Smooth muscle cell (in vitro differentiated cells): ENCODE results near the gene SLC6A9. TPM values are rescaled to one million over a fixed set of nuclear protein-coding genes. Genes with fewer than 3 reads are reported as not detected.

Experiments used
- DNase-seq: peaks from one replicate; lab custom pipeline; 2025; ENCODE audit not compliant: unreplicated experiment; lab: John Stamatoyannopoulos, UW
- H2AFZ ChIP-seq: fragments of 200-600 bp; sonication (generic); 2 replicates; pipeline ENCODE4 v1.6.0; 2016; ENCODE audit warnings: antibody characterized with exemption, low read depth, mild to moderate bottlenecking
- H3F3A ChIP-seq: fragments of 200-600 bp; sonication (generic); 2 replicates; pipeline ENCODE4 v1.6.0; 2017; ENCODE audit warnings: antibody characterized with exemption, low read depth
- H3K27ac ChIP-seq: fragments of 200-600 bp; sonication (generic); 2 replicates; pipeline ENCODE4 v1.5.1; 2016; ENCODE audit warnings: low read depth, mild to moderate bottlenecking
- H3K27me3 ChIP-seq: fragments of 200-600 bp; sonication (generic); 2 replicates; pipeline ENCODE4 v1.6.1; 2016; ENCODE audit warnings: low read depth, mild to moderate bottlenecking
- H3K36me3 ChIP-seq: fragments of 200-600 bp; sonication (generic); 2 replicates; pipeline ENCODE4 v1.5.1; 2016; ENCODE audit warnings: low read depth
- H3K4me1 ChIP-seq: fragments of 200-600 bp; sonication (generic); 2 replicates; pipeline ENCODE4 v1.5.1; 2016; ENCODE audit warnings: low read depth
- H3K4me2 ChIP-seq: fragments of 200-600 bp; sonication (generic); 2 replicates; pipeline ENCODE4 v1.6.0; 2016; ENCODE audit warnings: mild to moderate bottlenecking
- H3K4me3 ChIP-seq: fragments of 200-600 bp; sonication (generic); 2 replicates; pipeline ENCODE4 v1.5.1; 2016; ENCODE audit warnings: mild to moderate bottlenecking
- H3K79me2 ChIP-seq: fragments of 200-600 bp; sonication (generic); 2 replicates; pipeline ENCODE4 v1.6.0; 2016; ENCODE audit warnings: low read depth, mild to moderate bottlenecking
- H3K9ac ChIP-seq: fragments of 200-600 bp; sonication (generic); 2 replicates; pipeline ENCODE4 v1.6.0; 2016; ENCODE audit warnings: low read depth
- H3K9me3 ChIP-seq: fragments of 200-600 bp; sonication (generic); replicated peaks from 2 replicates; pipeline ENCODE4 v1.5.1; 2016; ENCODE audit warnings: low read depth
- H4K20me1 ChIP-seq: fragments of 200-600 bp; sonication (generic); 2 replicates; pipeline ENCODE4 v1.6.0; 2016; ENCODE audit warnings: low read depth
- CTCF ChIP-seq: fragments of 200-600 bp; sonication (generic); IDR thresholded peaks from 2 replicates; pipeline ENCODE4 v1.5.1; 2017; ENCODE audit warnings: borderline replicate concordance, mild to moderate bottlenecking, antibody characterized with exemption; ENCODE audit not compliant: insufficient read depth, poor library complexity, severe bottlenecking
- WGBS: methylation state at CpG from one replicate; pipeline ENCODE4 v1.1.7; 2016; ENCODE audit warnings: low lambda C conversion rate; 5-methylcytosine and 5-hydroxymethylcytosine counted together
- polyA plus RNA-seq: library from polyadenylated mRNA; unstranded; fragments of >200 nt; fragmentation: Nextera tagmentation; extraction: Ambion mirVana; gene quantifications from 2 replicates; pipeline ENCODE4 v1.2.1, GENCODE V29; 2016
- total RNA-seq: library from RNA; depleted of rRNA; stranded (reverse); fragments of >200 nt; gene quantifications from 2 replicates; pipeline ENCODE4 v1.2.3, GENCODE V29; 2014

The SLC6A9 gene
- total and polyA plus RNA-seq, 2 experiments from 2014 or later: 10.2 to 25.8 TPM

- no peak overlapping the region for H3K4me3 ChIP-seq
- no peak overlapping the region for H3K4me2 ChIP-seq
- 71% methylated on average over 8 of the region's 8 CpGs for WGBS
- TF ChIP-seq CTCF: no peak
- H3K36me3 ChIP-seq: no peaks in the 10 kb centered on the region
- peaks cover 16% of the 10 kb centered on the region for H3K79me2 ChIP-seq
- no peak for DNase-seq
- no peak overlapping the region for H3K9ac ChIP-seq
- no peaks in the 10 kb centered on the region for H3F3A ChIP-seq
- H2AFZ ChIP-seq: no peak overlapping the region
- peaks cover 1% of the 10 kb centered on the region for H3K4me1 ChIP-seq
- H3K27me3 ChIP-seq: no peaks in the 10 kb centered on the region
- H4K20me1 ChIP-seq: peaks cover 49% of the 10 kb centered on the region
- no peak overlapping the region for H3K27ac ChIP-seq
- no peaks in the 10 kb centered on the region for H3K9me3 ChIP-seq
These were observed 78.4 kb downstream of the SLC6A9 start for GRCh38 chr1:43952731-43953346.

GRCh38 chr1:43951021-43951985 lies 80.0 kb downstream of the SLC6A9 start:
- DNase-seq: no peak
- Histone ChIP-seq H3K79me2 (peaks cover 23% of the 10 kb centered on the region), H3K9ac (no peak overlapping the region), H3K36me3 (no peaks in the 10 kb centered on the region), H2AFZ (no peak overlapping the region), H3K27ac (no peak overlapping the region), H4K20me1 (peaks cover 49% of the 10 kb centered on the region), H3K9me3 (no peaks in the 10 kb centered on the region), H3F3A (no peaks in the 10 kb centered on the region), H3K4me1 (peaks cover 8% of the 10 kb centered on the region), H3K27me3 (no peaks in the 10 kb centered on the region), H3K4me3 (no peak overlapping the region), H3K4me2 (no peak overlapping the region)
- no peak for TF ChIP-seq CTCF
- 96% methylated on average over 4 of the region's 4 CpGs for WGBS

DNA sequence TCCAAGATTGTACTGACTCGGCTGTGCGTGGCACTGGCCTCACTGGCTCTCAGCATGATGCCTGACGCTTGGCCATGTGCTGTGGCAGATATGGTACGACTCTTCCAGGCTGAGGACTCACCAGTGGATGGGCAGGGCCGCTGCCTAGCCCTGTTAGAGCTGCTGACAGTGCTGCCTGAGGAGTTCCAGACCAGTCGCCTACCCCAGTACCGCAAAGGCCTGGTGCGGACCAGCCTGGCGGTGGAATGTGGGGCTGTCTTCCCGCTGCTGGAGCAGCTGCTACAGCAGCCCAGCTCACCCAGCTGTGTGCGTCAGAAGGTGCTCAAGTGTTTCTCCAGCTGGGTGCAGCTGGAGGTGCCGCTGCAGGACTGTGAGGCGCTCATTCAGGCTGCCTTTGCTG lies 81.6 kb downstream of the SLC6A9 start:
- Histone ChIP-seq H3K27ac (no peak overlapping the region), H3K4me2 (no peak overlapping the region), H3K36me3 (no peaks in the 10 kb centered on the region), H3F3A (no peaks in the 10 kb centered on the region), H3K9ac (no peak overlapping the region), H3K4me1 (peaks cover 8% of the 10 kb centered on the region), H3K79me2 (peaks cover 23% of the 10 kb centered on the region), H3K9me3 (no peaks in the 10 kb centered on the region), H4K20me1 (peaks cover 38% of the 10 kb centered on the region), H3K4me3 (no peak overlapping the region), H2AFZ (no peak overlapping the region), H3K27me3 (no peaks in the 10 kb centered on the region)
- no peak for TF ChIP-seq CTCF
- no peak for DNase-seq
- WGBS: 85% methylated on average over 13 of the region's 13 CpGs
